SIG-M5 treated with dmso at 0.1 percent for 504 hours (cell line): Measurements from ENCODE around the gene C10orf53.
"Not testable (repeated sequence)": the region's sequence is repeated elsewhere in the genome, so short reads cannot be mapped to it uniquely, and the experiment has no call there.

Experiments used
- DNase-seq: peaks from one replicate; lab custom pipeline; 2025; ENCODE audit not compliant: unreplicated experiment; lab: John Stamatoyannopoulos, UW

C10orf53 gene

DNA sequence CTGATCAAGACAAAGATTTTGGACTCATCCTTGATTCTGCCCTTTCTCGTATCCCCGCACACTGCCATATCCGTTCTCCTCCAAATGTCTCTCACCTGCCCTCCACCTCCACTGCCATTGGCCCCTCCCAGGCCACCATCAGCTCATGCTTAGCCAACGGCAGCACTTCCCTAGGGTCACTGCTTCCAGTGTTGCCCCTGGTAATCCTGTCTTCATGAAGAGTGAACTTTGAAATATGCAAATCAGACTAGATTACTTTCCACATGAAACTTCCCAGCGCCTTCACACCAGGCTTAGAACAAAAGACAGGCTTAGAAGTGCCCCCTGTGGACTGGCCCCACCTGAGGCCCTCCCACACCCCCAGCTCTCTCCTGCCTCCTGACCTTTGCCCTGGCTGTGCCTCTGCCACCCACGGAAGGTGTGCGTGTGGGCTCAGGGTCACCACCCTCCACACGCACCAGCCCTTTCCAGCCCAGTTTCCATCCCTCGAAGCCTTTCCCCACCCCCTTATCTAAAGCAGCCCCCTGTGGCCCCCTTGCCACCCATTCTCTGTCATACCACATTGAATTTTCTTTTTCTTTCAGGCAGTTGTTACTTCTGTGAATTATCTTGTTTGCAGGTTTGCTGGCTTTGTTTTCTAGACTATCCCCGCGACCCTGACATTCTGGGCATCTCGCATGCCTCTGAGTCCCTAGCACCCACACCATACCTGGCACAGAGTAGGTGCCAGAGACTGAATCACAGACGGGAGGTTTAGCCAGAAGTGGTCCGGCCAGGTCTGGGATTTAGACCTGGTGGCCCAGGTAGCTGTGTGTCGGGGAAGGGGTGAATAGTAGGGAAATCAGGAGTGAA lies 26.8 kb upstream of the C10orf53 start:
- no peak for DNase-seq

GRCh38 chr10:49653273-49653929 lies 26.1 kb upstream of the C10orf53 start:
- DNase-seq, result no peak

GRCh38 chr10:49654036-49654693 lies 25.3 kb upstream of the C10orf53 start:
- DNase-seq, result no peak

- no peak for DNase-seq
Measured at GRCh38 chr10:49655099-49655498, 24.4 kb upstream of the C10orf53 start.

GRCh38 chr10:49656845-49657493 lies 22.5 kb upstream of the C10orf53 start:
- no peak for DNase-seq

DNA sequence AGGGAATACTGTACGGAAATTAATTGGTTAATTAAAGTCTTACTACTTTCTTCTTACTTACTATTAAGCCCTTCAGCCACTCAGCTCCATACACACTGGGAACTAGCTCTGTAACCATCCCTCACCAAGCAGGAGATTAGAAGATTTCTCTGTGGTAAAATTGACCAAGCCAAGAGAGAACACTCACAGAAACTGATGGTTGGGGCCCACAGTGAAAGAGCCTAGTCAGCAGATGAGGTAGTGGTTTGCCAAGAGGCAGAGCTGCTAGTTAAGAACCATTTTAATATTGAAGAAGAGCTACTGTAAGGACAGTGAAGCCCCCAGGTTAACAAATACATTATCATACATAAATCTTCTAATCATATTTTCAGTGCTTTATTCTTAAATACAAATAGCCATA lies 21.8 kb upstream of the C10orf53 start:
- DNase-seq, result no peak

DNA sequence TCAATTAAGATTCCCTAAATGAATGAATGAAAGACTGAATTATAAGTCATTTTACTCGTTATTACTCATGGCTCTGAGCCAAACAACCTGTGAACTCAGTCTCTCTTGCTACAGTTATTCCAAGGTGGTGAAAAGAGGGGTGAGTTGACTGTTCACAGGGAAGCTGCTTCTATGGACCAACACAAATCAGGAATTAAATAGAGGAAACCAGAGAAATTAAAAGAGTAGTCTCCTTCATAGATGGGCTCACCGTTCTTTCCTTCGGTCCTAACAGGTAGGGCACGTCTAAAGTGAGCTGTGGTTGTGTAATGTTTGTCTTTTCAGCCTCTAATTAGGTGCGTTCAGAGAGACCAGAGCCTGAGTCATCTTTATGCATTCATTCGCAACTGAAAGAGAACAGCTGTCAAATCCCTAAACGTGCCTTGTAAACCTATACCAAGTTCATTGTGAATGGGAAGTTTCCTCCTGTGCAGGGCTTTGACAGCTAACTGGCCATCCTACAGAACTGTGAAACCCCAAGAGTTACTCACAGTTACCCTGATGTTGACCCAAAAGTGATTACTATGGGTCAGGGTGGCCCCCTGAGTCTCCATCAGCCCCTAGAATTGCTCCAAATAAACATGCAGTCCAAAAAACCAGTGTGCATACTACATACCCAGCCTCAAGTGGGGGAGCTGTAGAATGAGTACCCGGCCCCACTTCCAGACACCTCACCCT lies 18.2 kb upstream of the C10orf53 start:
- DNase-seq, result no peak

DNA sequence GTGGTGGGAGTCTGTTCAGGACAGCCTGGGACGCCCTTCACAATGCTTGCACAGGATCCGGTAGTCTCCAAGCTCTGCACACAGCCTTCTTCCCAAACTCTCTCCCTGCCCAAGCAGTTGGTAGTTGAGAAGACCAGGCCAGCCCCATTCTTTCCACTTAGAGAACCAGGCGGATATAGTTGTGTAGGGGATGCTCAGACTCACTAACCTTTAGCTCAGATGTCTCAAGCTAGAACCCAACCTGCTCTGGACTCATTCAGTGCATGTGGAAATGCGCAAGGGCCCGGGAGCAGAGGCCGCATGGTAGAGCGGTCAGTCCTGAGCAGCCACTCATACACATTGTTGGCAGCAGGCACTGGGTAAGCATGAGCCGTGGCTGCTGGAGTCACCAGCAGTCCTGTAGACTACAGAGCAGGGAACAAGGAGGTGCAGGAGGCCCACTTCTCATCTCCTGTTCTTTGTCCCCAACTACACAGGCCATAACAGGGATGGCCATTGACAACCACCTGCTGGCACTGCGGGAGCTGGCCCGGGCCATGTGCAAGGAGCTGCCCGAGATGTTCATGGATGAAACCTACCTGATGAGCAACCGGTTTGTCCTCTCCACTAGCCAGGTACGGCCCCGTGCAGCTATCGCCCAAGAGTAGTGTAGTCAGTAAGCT lies 17.2 kb upstream of the C10orf53 start:
- DNase-seq, result no peak

GRCh38 chr10:49663596-49663995 lies 15.9 kb upstream of the C10orf53 start:
- DNase-seq, result no peak

DNA sequence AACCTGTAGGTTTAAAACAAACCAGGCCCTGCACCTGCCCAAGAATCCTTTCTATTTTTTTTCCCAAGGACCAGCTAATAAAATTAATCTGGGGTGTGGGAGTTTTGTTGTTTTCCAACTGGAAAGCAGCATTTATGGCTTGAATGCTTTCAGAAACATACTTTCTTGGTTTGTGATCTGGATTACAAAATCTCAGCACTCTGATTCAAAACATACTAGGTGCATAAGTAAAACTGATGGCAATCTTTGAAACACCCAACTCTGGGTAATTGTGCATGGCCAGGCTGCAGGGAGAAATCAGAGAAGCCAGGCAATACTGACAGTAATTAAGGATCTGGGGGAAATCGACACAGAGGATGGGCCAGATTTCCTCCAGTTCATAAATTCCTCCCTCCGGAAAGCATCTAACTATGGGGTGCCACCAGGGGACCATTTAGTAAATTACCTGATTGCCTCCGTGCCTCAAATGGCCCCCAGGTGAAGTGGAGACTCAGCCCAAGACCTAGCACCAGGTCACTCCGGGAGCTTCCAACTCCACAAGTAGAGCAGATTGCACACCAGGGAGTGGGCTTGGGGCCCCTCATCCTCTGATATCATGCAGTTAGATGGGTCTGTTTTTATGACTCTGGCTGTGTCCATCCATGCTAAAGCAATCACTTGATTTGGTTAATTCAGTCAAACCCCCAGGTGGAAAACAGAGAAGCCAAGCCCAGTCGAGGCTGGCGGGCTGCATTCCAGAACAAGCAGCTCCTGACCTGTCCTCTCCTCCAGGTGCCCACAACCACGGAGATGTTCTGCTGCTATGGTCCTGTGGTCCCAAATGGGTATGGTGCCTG lies 15.2 kb upstream of the C10orf53 start:
- DNase-seq, result no peak

GRCh38 chr10:49664842-49665355 lies 14.6 kb upstream of the C10orf53 start:
- DNase-seq, result no peak

GRCh38 chr10:49666054-49666615 lies 13.3 kb upstream of the C10orf53 start:
- DNase-seq, result no peak

GRCh38 chr10:49666685-49667084 lies 12.8 kb upstream of the C10orf53 start:
- no peak for DNase-seq

DNA sequence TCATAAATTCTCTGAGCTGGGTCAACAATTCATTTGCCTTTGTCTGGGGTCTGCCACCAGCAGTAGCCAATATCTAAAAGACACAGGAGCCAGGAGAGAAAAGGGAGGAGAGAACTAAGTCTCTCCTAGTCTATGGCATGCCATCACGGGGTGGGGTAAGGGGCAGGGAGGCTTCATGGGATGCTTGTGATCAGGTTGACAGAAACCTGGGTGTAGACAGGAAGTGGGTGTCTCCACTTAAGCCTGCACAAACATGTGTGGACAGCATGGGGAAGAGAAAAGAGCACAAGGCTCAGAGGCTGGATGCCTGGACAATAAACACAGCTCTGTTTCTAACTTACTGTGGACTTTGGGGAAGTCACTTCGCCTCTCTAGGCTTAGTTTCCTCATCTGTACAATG lies 11.5 kb upstream of the C10orf53 start:
- no peak for DNase-seq

GRCh38 chr10:49668684-49669083 lies 10.8 kb upstream of the C10orf53 start:
- DNase-seq, result no peak

DNA sequence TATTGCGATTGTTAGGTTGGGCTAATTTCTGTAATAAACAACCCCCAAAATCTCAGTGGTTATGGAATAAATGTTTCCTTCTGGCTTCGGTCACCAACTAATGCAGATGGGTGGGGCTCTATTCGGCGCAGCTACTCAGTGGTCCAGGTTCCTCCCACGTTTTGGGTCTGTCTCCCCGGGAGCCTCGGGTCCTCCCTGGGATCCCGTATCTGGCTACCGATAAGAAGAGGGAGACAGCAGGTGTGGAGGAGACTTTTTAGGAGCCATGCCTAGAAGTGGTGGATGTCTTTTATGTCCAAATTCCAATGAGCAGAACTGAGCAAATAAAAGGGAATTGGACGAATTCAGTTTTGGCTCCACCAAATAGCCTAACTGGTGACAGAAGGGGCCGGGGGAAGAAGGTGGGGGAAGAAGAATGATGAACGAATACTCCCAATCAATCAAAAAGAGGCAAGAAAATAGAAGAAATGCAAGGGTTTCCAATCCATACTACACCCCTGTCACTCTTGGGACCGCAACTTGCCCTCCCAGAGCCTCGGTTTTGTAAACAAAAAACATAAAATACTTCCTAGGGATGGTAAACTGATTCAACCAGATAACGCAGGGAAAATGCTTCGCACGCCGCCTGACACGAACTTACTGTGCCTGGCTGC lies 498 bp upstream of the C10orf53 start:
- DNase-seq, result no peak

DNA sequence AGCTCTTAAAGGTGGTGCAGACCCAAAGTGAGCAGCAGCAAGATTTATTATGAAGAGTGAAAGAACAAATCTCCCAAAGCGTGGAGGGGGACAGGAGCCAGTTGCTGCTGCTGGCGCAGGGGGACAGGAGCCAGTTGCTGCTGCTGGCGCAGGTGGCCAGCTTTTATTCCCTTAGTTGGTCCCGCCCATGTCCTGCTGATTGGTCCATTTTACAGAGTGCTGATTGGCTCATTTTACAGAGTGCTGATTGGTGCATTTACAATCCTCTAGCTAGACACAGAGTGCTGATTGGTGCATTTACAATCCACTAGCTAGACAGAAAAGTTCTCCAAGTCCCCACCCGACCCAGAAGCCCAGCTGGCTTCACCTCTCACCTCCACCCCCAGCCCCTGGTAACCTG lies 3.0 kb downstream of the C10orf53 start:
- DNase-seq, result not testable (repeated sequence)

DNA sequence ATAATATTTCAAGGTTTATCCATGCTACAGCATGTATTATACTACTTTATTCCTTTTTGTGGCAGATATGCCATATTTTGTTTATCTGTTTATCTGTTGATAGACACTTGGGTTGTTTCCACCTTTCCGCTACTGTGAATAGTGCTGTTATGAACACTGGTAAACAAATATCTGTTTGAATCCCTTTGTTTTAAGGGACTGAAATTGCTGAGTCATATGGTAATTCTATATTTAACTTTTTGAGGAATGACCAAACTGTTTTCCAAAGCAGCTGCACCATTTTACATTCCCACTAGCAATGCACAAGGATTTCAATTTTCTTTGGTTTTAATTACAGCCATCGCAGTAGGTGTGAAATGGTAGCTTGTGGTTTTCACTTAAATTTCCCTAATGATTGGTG lies 3.4 kb downstream of the C10orf53 start:
- no peak for DNase-seq
